Gastrocnemius medialis (tissue), 4 donors: ENCODE measurements around the gene DDX54. TPM values are rescaled to one million over a fixed set of nuclear protein-coding genes. Genes with fewer than 3 reads are reported as not detected.

Experiments used
- ATAC-seq, 2 donors: fragments of 150-250 bp; one replicate each; pipeline ENCODE4 v1.9.1; 2016
- DNase-seq, 2 donors: peaks; one replicate each; pipeline ENCODE4 v3.0.0-alpha.2; 2019
- H3K27ac ChIP-seq, 4 donors: fragments of 200-600 bp; sonication (generic); 1 replicate in 1 of 4; 2 replicates in 3 of 4; pipeline ENCODE4 v1.5.1; 2016 to 2018; ENCODE audit warnings: mild to moderate bottlenecking in 2 of 4, moderate library complexity in 1 of 4
- H3K27me3 ChIP-seq, 3 donors: fragments of 200-600 bp; sonication (generic) in 2 of 3; 1 replicate in 1 of 3; 2 replicates in 2 of 3; pipeline versions ENCODE4 v1.5.1 to v1.6.0; 2016 to 2019; ENCODE audit warnings: mild to moderate bottlenecking in 1 of 3, moderate library complexity in 1 of 3
- H3K36me3 ChIP-seq, 2 donors: fragments of 200-600 bp; sonication (generic) in 1 of 2; one replicate each; pipeline ENCODE4 v1.5.1; 2017 to 2018
- H3K4me1 ChIP-seq, 2 donors: fragments of 200-600 bp; sonication (generic) in 1 of 2; one replicate each; pipeline ENCODE4 v1.5.1; 2016 to 2017; ENCODE audit warnings: mild to moderate bottlenecking in 2 of 2
- H3K4me3 ChIP-seq, 4 donors: fragments of 200-600 bp; sonication (generic) in 3 of 4; 1 replicate in 1 of 4; 2 replicates in 3 of 4; pipeline ENCODE4 v1.5.1; 2016 to 2019; ENCODE audit warnings: mild to moderate bottlenecking in 2 of 4
- H3K9me3 ChIP-seq, 3 donors: fragments of 200-600 bp; sonication (generic) in 2 of 3; 1 replicate in 1 of 3; 2 replicates in 2 of 3; pipeline ENCODE4 v1.5.1; 2016 to 2019
- CTCF ChIP-seq, 5 experiments: fragments of 450-650 bp in 3 of 5; fragments of 200-600 bp in 2 of 5; sonication (generic) in 2 of 5; IDR thresholded peaks in 4 of 5; conservative IDR thresholded peaks in 1 of 5; 1 replicate in 4 of 5; 2 replicates in 1 of 5; pipeline ENCODE4 v1.5.1; 2016 to 2019; ENCODE audit warnings: antibody characterized with exemption in 5 of 5, mild to moderate bottlenecking in 3 of 5, moderate library complexity in 3 of 5
- POLR2A ChIP-seq, 2 donors: fragments of 450-650 bp; IDR thresholded peaks; one replicate each; pipeline ENCODE4 v1.6.1; 2017; ENCODE audit warnings: antibody characterized with exemption in 2 of 2, mild to moderate bottlenecking in 2 of 2, moderate library complexity in 2 of 2
- in situ Hi-C, 4 donors: fragments of 200-750 bp; cut with MboI; loops; one replicate each; pipeline versions ENCODE4 v1.15.0 to v1.8.0; 2017; ENCODE audit warnings: low sequenced_read_pairs in 4 of 4
- intact Hi-C: fragments of 100-400 bp; cut with DNase I; formaldehyde crosslinking; loops from one replicate; pipeline ENCODE4 v1.15.1; 2023; ENCODE audit warnings: low total_unique reads
- total RNA-seq, 4 donors: library from RNA; depleted of rRNA; stranded (reverse); fragments of >200 nt; gene quantifications; one replicate each; pipeline versions ENCODE4 v1.1.0 to v1.2.3, GENCODE V29; 2016

Gene DDX54
- total RNA-seq, 4 donors from 2014 or later = 90.0 to 144 (median 108) TPM

GRCh38 chr12:113138826-113139225 is 46.5 kb downstream of the DDX54 start:
- DNase-seq = no peak
- Histone ChIP-seq H3K27me3 (peaks cover 15 to 29% (median 17%) of the 10 kb centered on the region in 3 donors), H3K4me3 (no peak overlapping the region), H3K36me3 (no peaks in the 10 kb centered on the region), H3K27ac (no peak overlapping the region), H3K9me3 (no peaks in the 10 kb centered on the region), H3K4me1 (no peaks in the 10 kb centered on the region)
- intact Hi-C loops = no loop called here
- no peak for ATAC-seq
- in situ Hi-C loops = no loop called here
- TF ChIP-seq CTCF (IDR thresholded peaks at IDR 0.05 in 4 of 5, conservative IDR thresholded peaks at IDR 0.05 in 1 of 5) = no peak
- TF ChIP-seq POLR2A (IDR thresholded peaks at IDR 0.05) = no peak

GRCh38 chr12:113137861-113138783 is 47.2 kb downstream of the DDX54 start:
- TF ChIP-seq POLR2A (IDR thresholded peaks at IDR 0.05) = no peak
- TF ChIP-seq CTCF (IDR thresholded peaks at IDR 0.05 in 4 of 5, conservative IDR thresholded peaks at IDR 0.05 in 1 of 5) = no peak
- no peak for DNase-seq
- in situ Hi-C loops = no loop called here
- H3K4me1 ChIP-seq = no peaks in the 10 kb centered on the region
- H3K4me3 ChIP-seq = no peak overlapping the region
- H3K9me3 ChIP-seq = no peaks in the 10 kb centered on the region
- peaks cover 15 to 25% (median 17%) of the 10 kb centered on the region in 3 donors for H3K27me3 ChIP-seq
- no peak overlapping the region for H3K27ac ChIP-seq
- intact Hi-C loops = no loop called here
- no peaks in the 10 kb centered on the region for H3K36me3 ChIP-seq
- no peak for ATAC-seq

GRCh38 chr12:113136990-113137511 is 48.2 kb downstream of the DDX54 start:
- Histone ChIP-seq H3K36me3 (no peaks in the 10 kb centered on the region), H3K4me1 (no peaks in the 10 kb centered on the region), H3K4me3 (no peak overlapping the region), H3K27me3 (peaks cover 15 to 25% (median 17%) of the 10 kb centered on the region in 3 donors), H3K9me3 (no peaks in the 10 kb centered on the region), H3K27ac (no peak overlapping the region)
- TF ChIP-seq POLR2A (IDR thresholded peaks at IDR 0.05) (no peak), CTCF (IDR thresholded peaks at IDR 0.05 in 4 of 5, conservative IDR thresholded peaks at IDR 0.05 in 1 of 5) (no peak)
- in situ Hi-C loops (no loop called here), intact Hi-C loops (no loop called here)
- DNase-seq = no peak
- ATAC-seq = no peak

- Histone ChIP-seq H3K4me3 (no peak overlapping the region), H3K4me1 (no peaks in the 10 kb centered on the region), H3K27ac (no peak overlapping the region), H3K9me3 (no peaks in the 10 kb centered on the region), H3K27me3 (peaks cover 15 to 25% (median 17%) of the 10 kb centered on the region in 3 donors), H3K36me3 (no peaks in the 10 kb centered on the region)
- in situ Hi-C loops (no loop called here), intact Hi-C loops (no loop called here)
- no peak for ATAC-seq
- TF ChIP-seq CTCF (IDR thresholded peaks at IDR 0.05 in 4 of 5, conservative IDR thresholded peaks at IDR 0.05 in 1 of 5) (no peak), POLR2A (IDR thresholded peaks at IDR 0.05) (no peak)
- DNase-seq = no peak
Measured at GRCh38 chr12:113136128-113136989, 48.9 kb downstream of the DDX54 start.
